ENCODE results near the gene CAPZB. TPM values are rescaled to one million over a fixed set of nuclear protein-coding genes. Genes with fewer than 3 reads are reported as not detected.

The CAPZB gene
- total and polyA plus RNA-seq, 12 donors = 99.7 to 386 (median 164) TPM

- intact Hi-C loops (cut with DNase I) = no loop called here
- TF ChIP-seq POLR2A (IDR thresholded peaks at IDR 0.05) = no peak
- TF ChIP-seq, protein P1, sequence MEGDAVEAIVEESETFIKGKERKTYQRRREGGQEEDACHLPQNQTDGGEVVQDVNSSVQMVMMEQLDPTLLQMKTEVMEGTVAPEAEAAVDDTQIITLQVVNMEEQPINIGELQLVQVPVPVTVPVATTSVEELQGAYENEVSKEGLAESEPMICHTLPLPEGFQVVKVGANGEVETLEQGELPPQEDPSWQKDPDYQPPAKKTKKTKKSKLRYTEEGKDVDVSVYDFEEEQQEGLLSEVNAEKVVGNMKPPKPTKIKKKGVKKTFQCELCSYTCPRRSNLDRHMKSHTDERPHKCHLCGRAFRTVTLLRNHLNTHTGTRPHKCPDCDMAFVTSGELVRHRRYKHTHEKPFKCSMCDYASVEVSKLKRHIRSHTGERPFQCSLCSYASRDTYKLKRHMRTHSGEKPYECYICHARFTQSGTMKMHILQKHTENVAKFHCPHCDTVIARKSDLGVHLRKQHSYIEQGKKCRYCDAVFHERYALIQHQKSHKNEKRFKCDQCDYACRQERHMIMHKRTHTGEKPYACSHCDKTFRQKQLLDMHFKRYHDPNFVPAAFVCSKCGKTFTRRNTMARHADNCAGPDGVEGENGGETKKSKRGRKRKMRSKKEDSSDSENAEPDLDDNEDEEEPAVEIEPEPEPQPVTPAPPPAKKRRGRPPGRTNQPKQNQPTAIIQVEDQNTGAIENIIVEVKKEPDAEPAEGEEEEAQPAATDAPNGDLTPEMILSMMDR (IDR thresholded peaks at IDR 0.05) = no peak
- Histone ChIP-seq H3K9me3 (replicated peaks in 1 of 3) (no peaks in the 10 kb centered on the region), H3K36me3 (replicated peaks in 1 of 2) (peaks cover 0 to 15% of the 10 kb centered on the region in 2 donors), H3K4me3 (no peak overlapping the region), H3K27me3 (no peaks in the 10 kb centered on the region), H3K27ac (no peak overlapping the region), H3K4me1 (replicated peaks in 1 of 2) (peaks cover 7 to 37% of the 10 kb centered on the region in 2 donors)
- WGBS, 4 donors = 91 to 96% (median 93%) methylated on average over 5 to 9 of the region's 9 CpGs
- DNase-seq = no peak
These were observed 65.6 kb downstream of the CAPZB start for GRCh38 chr1:19419691-19420090.

- no peaks in the 10 kb centered on the region for H3K27me3 ChIP-seq
- H3K36me3 ChIP-seq (replicated peaks in 1 of 2) = peaks cover 0 to 15% of the 10 kb centered on the region in 2 donors
- H3K4me3 ChIP-seq = no peak overlapping the region
- no peak for DNase-seq
- H3K4me1 ChIP-seq (replicated peaks in 1 of 2) = peaks cover 10 to 47% of the 10 kb centered on the region in 2 donors
- no peak overlapping the region for H3K27ac ChIP-seq
- no peaks in the 10 kb centered on the region for H3K9me3 ChIP-seq (replicated peaks in 1 of 3)
- TF ChIP-seq, protein P1 (IDR thresholded peaks at IDR 0.05) = no peak
- no peak for TF ChIP-seq POLR2A (IDR thresholded peaks at IDR 0.05)
- intact Hi-C loops (cut with DNase I) = no loop called here
- 82 to 89% (median 86%) methylated on average over 5 of the region's 5 CpGs for WGBS, 4 donors
These were observed 66.8 kb downstream of the CAPZB start for GRCh38 chr1:19418503-19418971.

GRCh38 chr1:19416921-19417470 is 68.3 kb downstream of the CAPZB start:
- Histone ChIP-seq H3K27me3 (no peaks in the 10 kb centered on the region), H3K27ac (no peak overlapping the region), H3K9me3 (replicated peaks in 1 of 3) (no peaks in the 10 kb centered on the region), H3K4me1 (replicated peaks in 1 of 2) (peaks cover 11 to 45% of the 10 kb centered on the region in 2 donors), H3K4me3 (no peak overlapping the region), H3K36me3 (replicated peaks in 1 of 2) (peaks cover 0 to 15% of the 10 kb centered on the region in 2 donors)
- no peak for DNase-seq
- intact Hi-C loops (cut with DNase I) = no loop called here
- WGBS, 4 donors = 79 to 85% (median 80%) methylated on average over 6 of the region's 6 CpGs
- TF ChIP-seq, protein P1 (IDR thresholded peaks at IDR 0.05) = no peak
- no peak for TF ChIP-seq POLR2A (IDR thresholded peaks at IDR 0.05)

DNA sequence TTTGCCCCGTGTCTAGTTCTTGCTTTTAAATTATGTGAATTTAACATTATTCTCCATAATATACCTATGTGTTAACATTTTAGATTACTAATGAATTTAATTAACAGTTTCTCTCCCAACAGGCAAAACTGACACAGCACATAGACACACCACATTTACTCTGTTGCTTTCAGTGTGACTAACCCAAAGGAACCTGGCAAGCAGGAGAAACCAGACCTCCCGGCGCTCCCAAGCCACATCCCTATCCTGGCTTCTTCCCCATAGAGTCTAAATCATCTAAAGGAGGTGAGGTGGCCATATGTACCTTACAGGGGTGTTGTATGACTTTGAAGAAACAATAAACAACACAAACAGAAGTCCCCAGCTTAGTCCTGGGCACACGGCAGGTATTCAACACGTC is 69.2 kb downstream of the CAPZB start:
- peaks cover 11 to 37% of the 10 kb centered on the region in 2 donors for H3K4me1 ChIP-seq (replicated peaks in 1 of 2)
- H3K27ac ChIP-seq = no peak overlapping the region
- H3K4me3 ChIP-seq = no peak overlapping the region
- H3K36me3 ChIP-seq (replicated peaks in 1 of 2) = peaks cover 0 to 19% of the 10 kb centered on the region in 2 donors
- H3K9me3 ChIP-seq (replicated peaks in 1 of 3) = no peaks in the 10 kb centered on the region
- intact Hi-C loops (cut with DNase I) = no loop called here
- no peak for DNase-seq
- 94 to 100% (median 97%) methylated on average over 5 of the region's 5 CpGs for WGBS, 4 donors
- TF ChIP-seq, protein P1 (IDR thresholded peaks at IDR 0.05) = no peak
- TF ChIP-seq POLR2A (IDR thresholded peaks at IDR 0.05) = no peak
- no peaks in the 10 kb centered on the region for H3K27me3 ChIP-seq

All from adrenal gland (tissue), 12 donors.